ENCODE results near the gene CNTF.
A peak's percentile ranks its signal among the peaks of the same experiment; 100 is the strongest.

The CNTF gene

GRCh38 chr11:58582437-58582836 lies 40.0 kb upstream of the CNTF start:
- H3K4me3 ChIP-seq (ENCODE audit: low read depth, low read length), result peak overlapping the region; percentile 76
- TF ChIP-seq MYC (IDR thresholded peaks at IDR 0.05; ENCODE audit: low read depth, low read length) (no peak), POLR2A (IDR thresholded peaks at IDR 0.05; ENCODE audit: extremely low read depth, insufficient read length) (no peak)
- TF ChIP-seq, protein P1, sequence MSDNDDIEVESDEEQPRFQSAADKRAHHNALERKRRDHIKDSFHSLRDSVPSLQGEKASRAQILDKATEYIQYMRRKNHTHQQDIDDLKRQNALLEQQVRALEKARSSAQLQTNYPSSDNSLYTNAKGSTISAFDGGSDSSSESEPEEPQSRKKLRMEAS (IDR thresholded peaks at IDR 0.05; ENCODE audit: low read depth, low read length), result no peak
- TF ChIP-seq, protein P2, sequence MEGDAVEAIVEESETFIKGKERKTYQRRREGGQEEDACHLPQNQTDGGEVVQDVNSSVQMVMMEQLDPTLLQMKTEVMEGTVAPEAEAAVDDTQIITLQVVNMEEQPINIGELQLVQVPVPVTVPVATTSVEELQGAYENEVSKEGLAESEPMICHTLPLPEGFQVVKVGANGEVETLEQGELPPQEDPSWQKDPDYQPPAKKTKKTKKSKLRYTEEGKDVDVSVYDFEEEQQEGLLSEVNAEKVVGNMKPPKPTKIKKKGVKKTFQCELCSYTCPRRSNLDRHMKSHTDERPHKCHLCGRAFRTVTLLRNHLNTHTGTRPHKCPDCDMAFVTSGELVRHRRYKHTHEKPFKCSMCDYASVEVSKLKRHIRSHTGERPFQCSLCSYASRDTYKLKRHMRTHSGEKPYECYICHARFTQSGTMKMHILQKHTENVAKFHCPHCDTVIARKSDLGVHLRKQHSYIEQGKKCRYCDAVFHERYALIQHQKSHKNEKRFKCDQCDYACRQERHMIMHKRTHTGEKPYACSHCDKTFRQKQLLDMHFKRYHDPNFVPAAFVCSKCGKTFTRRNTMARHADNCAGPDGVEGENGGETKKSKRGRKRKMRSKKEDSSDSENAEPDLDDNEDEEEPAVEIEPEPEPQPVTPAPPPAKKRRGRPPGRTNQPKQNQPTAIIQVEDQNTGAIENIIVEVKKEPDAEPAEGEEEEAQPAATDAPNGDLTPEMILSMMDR (IDR thresholded peaks at IDR 0.05; ENCODE audit: low read depth, low read length), result no peak
- DNase-seq (ENCODE audit: low read depth), result no peak

DNA sequence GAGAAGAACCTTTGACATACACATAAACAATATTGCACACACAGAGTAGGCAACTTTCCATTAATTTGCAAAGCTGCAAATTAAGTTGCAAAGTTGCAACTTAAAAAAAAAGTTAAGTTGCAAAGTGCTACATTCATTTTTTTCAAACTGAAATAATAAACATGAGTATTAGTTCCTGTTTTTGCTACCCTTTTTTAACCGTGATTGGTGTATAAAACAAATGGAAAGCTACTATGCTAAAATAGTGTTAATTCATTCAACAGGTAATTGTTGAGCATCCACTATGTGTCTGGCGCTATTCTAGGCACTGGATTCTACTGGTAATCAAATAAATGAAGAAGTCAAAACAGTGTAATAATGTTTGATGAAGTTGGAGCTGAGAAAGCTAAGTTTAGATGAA lies 35.5 kb upstream of the CNTF start:
- H3K4me3 ChIP-seq (ENCODE audit: low read depth, low read length), result no peak overlapping the region
- TF ChIP-seq, protein P1 (IDR thresholded peaks at IDR 0.05; ENCODE audit: low read depth, low read length), result no peak
- TF ChIP-seq, protein P2 (IDR thresholded peaks at IDR 0.05; ENCODE audit: low read depth, low read length), result no peak
- no peak for TF ChIP-seq MYC (IDR thresholded peaks at IDR 0.05; ENCODE audit: low read depth, low read length)
- no peak for TF ChIP-seq POLR2A (IDR thresholded peaks at IDR 0.05; ENCODE audit: extremely low read depth, insufficient read length)
- no peak for DNase-seq (ENCODE audit: low read depth)

DNA sequence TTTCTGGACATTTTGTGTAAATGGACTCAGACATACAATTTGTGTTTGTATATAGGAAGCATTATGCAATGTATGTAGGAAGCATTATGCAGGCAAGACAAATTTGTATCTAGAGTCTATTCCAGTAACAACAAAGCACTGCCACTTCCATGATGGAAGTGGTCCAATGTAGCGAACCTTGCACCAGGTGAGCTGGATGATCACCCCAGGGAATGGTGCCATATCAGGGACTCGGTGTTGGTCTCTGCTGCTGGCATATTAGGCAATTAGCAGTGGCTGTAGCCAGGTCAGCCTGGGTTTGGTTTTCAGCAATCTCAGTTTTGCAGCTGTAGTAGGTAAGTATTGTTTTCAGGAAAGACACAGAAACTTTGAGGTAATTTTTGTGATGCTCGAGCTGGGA lies 30.8 kb upstream of the CNTF start:
- no peak overlapping the region for H3K4me3 ChIP-seq (ENCODE audit: low read depth, low read length)
- DNase-seq (ENCODE audit: low read depth), result no peak
- TF ChIP-seq, protein P1 (IDR thresholded peaks at IDR 0.05; ENCODE audit: low read depth, low read length), result no peak

DNA sequence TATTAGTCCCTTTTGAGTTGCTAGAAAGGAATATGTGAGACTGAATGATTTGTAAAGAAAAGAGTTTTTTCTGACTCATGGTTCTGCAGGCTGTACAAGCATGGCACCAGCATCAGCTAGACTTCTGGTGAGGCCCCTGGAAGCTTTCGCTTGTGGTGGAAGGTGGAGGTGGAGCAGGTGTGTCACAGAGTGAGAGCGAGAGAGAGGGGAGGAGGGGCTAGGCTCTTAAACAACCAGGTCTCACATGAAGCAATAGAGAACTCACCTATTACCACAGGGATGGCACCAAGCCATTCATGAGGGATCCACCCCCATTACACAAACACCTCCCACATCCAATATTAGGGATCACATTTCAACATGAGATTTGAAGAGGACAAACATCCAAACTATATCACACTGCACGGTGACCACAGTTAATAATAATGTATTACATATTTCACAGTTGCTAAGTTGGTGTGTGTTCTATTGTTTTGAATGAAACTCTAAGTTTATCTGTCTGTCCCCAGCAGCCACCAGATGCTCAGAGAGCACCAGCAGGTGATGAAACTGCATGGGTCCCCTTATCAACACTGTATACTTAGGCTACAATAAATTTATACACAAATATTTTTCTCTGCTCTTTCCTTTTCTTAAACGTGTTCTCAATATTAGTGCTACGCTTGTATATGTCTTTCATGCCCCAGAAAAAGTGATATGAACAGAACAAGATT lies 29.5 kb upstream of the CNTF start:
- DNase-seq (ENCODE audit: low read depth), result no peak
- H3K4me3 ChIP-seq (ENCODE audit: low read depth, low read length), result no peak overlapping the region
- TF ChIP-seq, protein P2 (IDR thresholded peaks at IDR 0.05; ENCODE audit: low read depth, low read length), result no peak
- TF ChIP-seq, protein P1 (IDR thresholded peaks at IDR 0.05; ENCODE audit: low read depth, low read length), result no peak
- TF ChIP-seq POLR2A (IDR thresholded peaks at IDR 0.05; ENCODE audit: extremely low read depth, insufficient read length) (no peak), MYC (IDR thresholded peaks at IDR 0.05; ENCODE audit: low read depth, low read length) (no peak)

GRCh38 chr11:58594826-58595225 lies 27.6 kb upstream of the CNTF start:
- no peak for DNase-seq (ENCODE audit: low read depth)
- no peak overlapping the region for H3K4me3 ChIP-seq (ENCODE audit: low read depth, low read length)
- TF ChIP-seq, protein P1 (IDR thresholded peaks at IDR 0.05; ENCODE audit: low read depth, low read length), result no peak
- TF ChIP-seq MYC (IDR thresholded peaks at IDR 0.05; ENCODE audit: low read depth, low read length) (no peak), POLR2A (IDR thresholded peaks at IDR 0.05; ENCODE audit: extremely low read depth, insufficient read length) (no peak)
- TF ChIP-seq, protein P2 (IDR thresholded peaks at IDR 0.05; ENCODE audit: low read depth, low read length), result no peak

GRCh38 chr11:58596621-58597020 lies 25.8 kb upstream of the CNTF start:
- no peak overlapping the region for H3K4me3 ChIP-seq (ENCODE audit: low read depth, low read length)
- no peak for TF ChIP-seq MYC (IDR thresholded peaks at IDR 0.05; ENCODE audit: low read depth, low read length)
- TF ChIP-seq, protein P1 (IDR thresholded peaks at IDR 0.05; ENCODE audit: low read depth, low read length), result no peak
- no peak for TF ChIP-seq POLR2A (IDR thresholded peaks at IDR 0.05; ENCODE audit: extremely low read depth, insufficient read length)
- TF ChIP-seq, protein P2 (IDR thresholded peaks at IDR 0.05; ENCODE audit: low read depth, low read length), result no peak
- no peak for DNase-seq (ENCODE audit: low read depth)

All from NB4 (cell line).